Activated B cell treated with CpG ODN at 0.5 μM for 24 hours (primary cell): ENCODE results near the gene UGT1A10. TPM values are rescaled to one million over a fixed set of nuclear protein-coding genes. Genes with fewer than 3 reads are reported as not detected.

Source experiments
- ATAC-seq: fragments of 200-7000 bp; cut with Tn5 transposase; one replicate; pipeline ENCODE4 v1.10.0; 2021; ENCODE audit warnings: low read depth, mild to moderate bottlenecking, moderate library complexity
- CTCF ChIA-PET: fragments of 350-600 bp; sonication (Branson Sonifier 250); formaldehyde crosslinking; loops from one replicate; lab custom pipeline; 2021; ENCODE audit warnings: antibody characterized with exemption; lab: Charles Lee
- POLR2A ChIA-PET: fragments of 350-600 bp; sonication (Branson Sonifier 250); formaldehyde crosslinking; loops from one replicate; lab custom pipeline; 2021; ENCODE audit warnings: antibody characterized with exemption; lab: Charles Lee
- DNase-seq: peaks from one replicate; pipeline ENCODE4 v3.0.0; 2022
- H3K27ac Mint-ChIP-seq: one replicate; pipeline ENCODE4 v1.8.0; 2020; ENCODE audit warnings: mixed read lengths
- H3K27me3 Mint-ChIP-seq: one replicate; pipeline ENCODE4 v1.8.0; 2021; ENCODE audit warnings: mixed read lengths
- H3K36me3 Mint-ChIP-seq: one replicate; pipeline ENCODE4 v1.8.0; 2021; ENCODE audit warnings: low read depth, mixed read lengths
- H3K4me1 Mint-ChIP-seq: one replicate; pipeline ENCODE4 v1.8.0; 2021; ENCODE audit warnings: mixed read lengths
- H3K4me3 Mint-ChIP-seq: one replicate; pipeline ENCODE4 v1.8.0; 2020; ENCODE audit warnings: mild to moderate bottlenecking, mixed read lengths
- H3K9me3 Mint-ChIP-seq: one replicate; pipeline ENCODE4 v1.8.0; 2020; ENCODE audit warnings: mixed read lengths
- intact Hi-C: fragments of 100-400 bp; cut with micrococcal nuclease; formaldehyde crosslinking; loops from one replicate; pipeline ENCODE4 v1.15.1; 2024
- total RNA-seq: library from RNA; stranded (reverse); gene quantifications from 2 replicates; pipeline ENCODE4 v1.2.3, GENCODE V29; 2022
- TF ChIP-seq, protein P1 (sequence below): fragments of 200-600 bp; IDR thresholded peaks from one replicate; pipeline ENCODE4 v1.8.0; 2022; ENCODE audit warnings: antibody characterized with exemption, mild to moderate bottlenecking

UGT1A10 gene
- total RNA-seq, 1 donor from 2014 or later: not detected

DNA sequence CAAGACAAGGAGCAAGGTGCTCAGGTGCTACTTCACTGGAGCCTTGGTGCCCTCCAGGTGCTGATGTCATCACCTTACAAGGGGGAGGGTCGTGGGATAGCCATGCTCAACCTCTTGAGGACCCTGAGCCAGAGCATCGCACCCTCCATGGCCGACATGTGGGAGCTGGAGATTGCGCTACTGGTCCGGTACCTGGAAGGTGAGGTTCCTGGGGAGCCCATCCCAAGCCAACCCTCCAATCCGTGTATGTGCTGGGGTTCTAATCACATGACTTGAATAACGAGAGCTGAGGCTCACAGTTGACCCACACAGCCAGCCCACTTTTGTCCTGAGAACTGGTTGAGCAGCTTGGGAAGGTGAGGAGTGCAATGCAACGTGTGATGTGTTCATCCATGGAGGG, 167.7 kb downstream of the UGT1A10 start:
- Mint-ChIP-seq H3K36me3 (no peaks in the 10 kb centered on the region), H3K4me1 (no peaks in the 10 kb centered on the region), H3K27ac (no peak overlapping the region), H3K9me3 (peaks cover 2% of the 10 kb centered on the region), H3K4me3 (no peak overlapping the region), H3K27me3 (peaks cover 16% of the 10 kb centered on the region)
- DNase-seq (no peak), ATAC-seq (no peak)
- TF ChIP-seq, protein P1, sequence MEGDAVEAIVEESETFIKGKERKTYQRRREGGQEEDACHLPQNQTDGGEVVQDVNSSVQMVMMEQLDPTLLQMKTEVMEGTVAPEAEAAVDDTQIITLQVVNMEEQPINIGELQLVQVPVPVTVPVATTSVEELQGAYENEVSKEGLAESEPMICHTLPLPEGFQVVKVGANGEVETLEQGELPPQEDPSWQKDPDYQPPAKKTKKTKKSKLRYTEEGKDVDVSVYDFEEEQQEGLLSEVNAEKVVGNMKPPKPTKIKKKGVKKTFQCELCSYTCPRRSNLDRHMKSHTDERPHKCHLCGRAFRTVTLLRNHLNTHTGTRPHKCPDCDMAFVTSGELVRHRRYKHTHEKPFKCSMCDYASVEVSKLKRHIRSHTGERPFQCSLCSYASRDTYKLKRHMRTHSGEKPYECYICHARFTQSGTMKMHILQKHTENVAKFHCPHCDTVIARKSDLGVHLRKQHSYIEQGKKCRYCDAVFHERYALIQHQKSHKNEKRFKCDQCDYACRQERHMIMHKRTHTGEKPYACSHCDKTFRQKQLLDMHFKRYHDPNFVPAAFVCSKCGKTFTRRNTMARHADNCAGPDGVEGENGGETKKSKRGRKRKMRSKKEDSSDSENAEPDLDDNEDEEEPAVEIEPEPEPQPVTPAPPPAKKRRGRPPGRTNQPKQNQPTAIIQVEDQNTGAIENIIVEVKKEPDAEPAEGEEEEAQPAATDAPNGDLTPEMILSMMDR: no peak
- ChIA-PET CTCF (no interaction called here), POLR2A (no interaction called here)
- intact Hi-C loops: no loop called here

DNA sequence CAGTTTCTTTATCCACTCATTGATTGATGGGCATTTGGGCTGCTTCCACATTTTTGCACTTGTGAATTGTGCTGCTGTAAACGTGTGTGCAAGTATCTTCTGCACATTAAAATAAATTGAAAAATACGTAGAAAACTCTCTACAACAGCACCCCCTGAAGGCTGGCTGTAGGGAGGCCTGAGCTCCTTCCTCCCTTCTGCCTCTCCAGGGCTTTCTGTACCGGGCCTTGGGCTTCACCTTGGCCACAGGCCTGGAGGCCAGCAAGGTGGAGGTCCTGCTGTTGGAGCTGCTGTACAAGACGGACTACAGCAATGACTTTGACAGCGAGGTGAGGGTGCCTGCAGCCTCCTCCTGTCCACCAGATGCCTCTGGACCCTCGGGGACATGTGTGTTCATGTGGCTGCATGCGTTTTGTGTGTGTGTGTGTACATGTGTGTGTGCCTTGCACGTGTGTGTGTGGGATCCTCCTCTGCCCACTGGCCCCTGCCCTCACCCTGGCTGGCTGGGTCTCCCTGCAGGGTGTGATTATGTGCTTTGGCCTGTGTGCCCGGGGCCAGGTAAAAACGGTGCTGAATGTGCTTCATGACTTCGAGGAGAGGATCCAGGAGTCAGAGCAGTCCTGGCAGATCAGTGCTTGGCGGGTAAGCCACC, 171.1 kb downstream of the UGT1A10 start:
- intact Hi-C loops: no loop called here
- POLR2A ChIA-PET: no interaction called here
- Mint-ChIP-seq H3K9me3 (no peaks in the 10 kb centered on the region), H3K36me3 (no peaks in the 10 kb centered on the region), H3K4me1 (no peaks in the 10 kb centered on the region), H3K27me3 (peaks cover 17% of the 10 kb centered on the region), H3K27ac (no peak overlapping the region), H3K4me3 (no peak overlapping the region)
- CTCF ChIA-PET: no interaction called here
- no peak for ATAC-seq
- no peak for DNase-seq
- TF ChIP-seq, protein P1: no peak

DNA sequence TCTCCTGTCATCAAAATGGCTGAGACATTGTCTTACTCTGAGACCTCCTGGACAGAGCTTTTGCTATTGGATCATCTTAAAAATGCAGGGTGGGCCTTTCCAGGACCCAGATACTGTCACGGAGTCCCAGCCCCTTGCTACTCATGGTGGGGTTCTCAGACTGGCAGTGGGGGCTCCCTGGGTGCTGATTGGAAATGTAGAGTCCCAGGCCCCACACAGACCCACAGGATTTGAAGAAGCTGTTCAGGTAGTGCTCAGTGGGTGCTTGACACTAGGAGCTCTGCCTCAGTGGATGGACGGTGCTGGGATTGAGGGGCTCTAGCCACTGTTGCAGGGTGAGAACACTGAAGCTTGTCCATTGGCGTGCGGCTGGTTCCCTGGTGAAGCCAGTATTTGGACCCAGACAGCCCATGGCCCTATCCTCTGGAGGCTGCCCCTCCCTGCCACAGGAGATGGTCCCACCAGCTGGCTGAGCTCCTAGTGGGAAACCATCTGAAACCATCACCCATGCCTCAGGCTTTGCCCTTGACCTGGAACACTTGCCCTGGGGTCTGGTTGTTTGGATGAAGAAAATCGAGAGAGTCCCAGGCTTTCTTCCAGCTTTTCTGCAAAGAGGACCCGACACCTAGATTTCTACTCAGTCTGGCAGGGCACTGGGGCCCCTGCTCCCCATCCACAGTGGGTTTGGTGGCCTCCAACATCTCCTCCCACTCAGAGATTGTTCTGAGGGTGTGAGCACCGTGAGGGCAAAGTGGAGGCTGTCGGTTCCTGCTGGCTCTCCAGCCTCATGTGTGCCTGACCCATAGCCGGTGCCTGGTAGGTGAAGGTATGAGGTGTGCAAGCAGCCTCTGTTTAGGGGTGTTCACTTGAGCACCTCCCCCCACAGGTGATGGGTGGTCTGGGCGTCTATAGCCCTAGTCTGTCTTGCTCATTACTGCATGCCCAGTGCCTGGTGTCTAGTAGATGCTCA, 172.0 kb downstream of the UGT1A10 start:
- CTCF ChIA-PET: no interaction called here
- intact Hi-C loops: no loop called here
- POLR2A ChIA-PET: no interaction called here
- Mint-ChIP-seq H3K9me3 (no peaks in the 10 kb centered on the region), H3K36me3 (no peaks in the 10 kb centered on the region), H3K27ac (no peak overlapping the region), H3K4me3 (no peak overlapping the region), H3K27me3 (peaks cover 9% of the 10 kb centered on the region), H3K4me1 (no peaks in the 10 kb centered on the region)
- peak; percentile 5 for DNase-seq
- TF ChIP-seq, protein P1: no peak
- no peak for ATAC-seq

DNA sequence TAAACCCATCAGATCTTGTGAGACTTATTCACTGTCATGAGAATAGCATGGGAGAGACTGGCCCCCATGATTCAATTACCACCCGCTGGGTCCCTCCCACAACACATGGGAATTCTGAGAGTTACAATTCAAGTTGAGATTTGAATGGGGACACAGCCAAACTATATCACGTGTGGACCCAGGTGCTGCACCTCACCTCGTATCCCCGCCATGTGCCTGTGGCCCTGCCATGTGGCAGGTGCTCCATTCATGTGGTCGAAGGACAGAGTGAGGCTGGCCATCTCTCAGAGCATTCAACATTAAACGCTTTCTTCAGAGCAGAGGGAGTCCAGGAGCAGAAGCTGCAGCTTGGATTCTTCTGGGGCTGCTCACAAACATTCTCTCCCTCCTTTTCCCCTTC, 174.1 kb downstream of the UGT1A10 start:
- DNase-seq: peak; percentile 1
- Mint-ChIP-seq H3K36me3 (no peaks in the 10 kb centered on the region), H3K27me3 (peaks cover 6% of the 10 kb centered on the region), H3K4me3 (no peak overlapping the region), H3K27ac (no peak overlapping the region), H3K9me3 (no peaks in the 10 kb centered on the region), H3K4me1 (no peaks in the 10 kb centered on the region)
- TF ChIP-seq, protein P1: no peak
- POLR2A ChIA-PET: no interaction called here
- intact Hi-C loops: no loop called here
- CTCF ChIA-PET: no interaction called here
- no peak for ATAC-seq

DNA sequence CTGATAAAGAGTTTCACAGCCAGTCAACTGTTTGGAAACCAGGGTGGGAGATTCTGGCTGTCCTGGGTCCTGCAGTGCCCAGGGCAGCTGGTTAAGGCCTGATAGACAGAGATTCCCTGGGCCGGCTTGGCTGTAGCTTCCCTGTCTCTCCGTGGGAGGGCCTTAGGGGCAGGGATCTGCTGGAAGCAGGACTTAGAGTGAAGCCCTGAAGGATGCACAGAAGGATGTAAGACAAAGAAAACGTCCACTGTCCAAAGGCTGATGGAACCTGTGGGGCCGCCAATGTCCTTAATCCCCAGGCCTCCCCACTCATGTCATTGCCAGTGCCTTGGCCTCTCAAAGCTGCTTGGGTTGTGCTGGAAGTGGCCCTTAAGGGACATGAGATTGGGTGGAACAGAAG, 174.8 kb downstream of the UGT1A10 start:
- POLR2A ChIA-PET: no interaction called here
- Mint-ChIP-seq H3K9me3 (no peaks in the 10 kb centered on the region), H3K27ac (no peak overlapping the region), H3K36me3 (no peaks in the 10 kb centered on the region), H3K4me3 (no peak overlapping the region), H3K4me1 (no peaks in the 10 kb centered on the region), H3K27me3 (peaks cover 9% of the 10 kb centered on the region)
- TF ChIP-seq, protein P1: no peak
- ATAC-seq (no peak), DNase-seq (no peak)
- intact Hi-C loops: no loop called here
- CTCF ChIA-PET: no interaction called here
